ENCODE data around the gene LTC4S.

- TF ChIP-seq FOXA1 (IDR thresholded peaks at IDR 0.05) (no peak), SUZ12 (IDR thresholded peaks at IDR 0.05) (no peak), TARDBP (IDR thresholded peaks at IDR 0.05) (no peak), LEF1 (IDR thresholded peaks at IDR 0.05; ENCODE audit: borderline replicate concordance) (no peak), FOXM1 (IDR thresholded peaks at IDR 0.05; ENCODE audit: borderline replicate concordance) (no peak), SP1 (IDR thresholded peaks at IDR 0.05) (no peak), HDGF (IDR thresholded peaks at IDR 0.05; ENCODE audit: borderline replicate concordance) (no peak), L3MBTL2 (conservative IDR thresholded peaks at IDR 0.05) (no peak), ELF4 (IDR thresholded peaks at IDR 0.05) (no peak)
These were observed 18.5 kb downstream of the LTC4S start for GRCh38 chr5:179812135-179812825.

Data from HEK293T (cell line).